Midbrain (tissue), 1 donor: ENCODE results near the gene NFATC2.
A peak's percentile ranks its signal among the peaks of the same experiment; 100 is the strongest.
"Not testable (repeated sequence)": the region's sequence is repeated elsewhere in the genome, so short reads cannot be mapped to it uniquely, and the experiment has no call there.

Source experiments
- DNase-seq: peaks from one replicate; lab custom pipeline; 2025; lab: John Stamatoyannopoulos, UW

NFATC2 gene

DNA sequence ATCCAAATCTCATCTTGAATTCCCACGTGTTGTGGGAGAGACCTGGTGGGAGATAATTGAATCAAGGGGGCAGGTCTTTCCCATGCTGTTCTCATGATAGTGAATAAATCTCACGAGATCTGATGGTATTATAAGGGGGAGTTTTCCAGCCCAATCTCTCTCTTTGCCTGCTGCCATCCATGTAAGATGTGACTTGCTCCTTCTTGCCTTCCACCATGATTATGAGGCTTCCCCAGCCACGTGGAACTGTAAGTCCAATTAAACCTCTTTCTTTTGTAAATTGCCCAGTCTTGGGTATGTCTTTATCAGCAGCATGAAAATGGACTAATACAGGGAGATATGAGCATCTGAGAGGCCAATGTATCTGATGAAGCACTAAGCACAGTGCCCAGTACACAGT, 26.0 kb upstream of the NFATC2 start:
- DNase-seq: not testable (repeated sequence)

DNA sequence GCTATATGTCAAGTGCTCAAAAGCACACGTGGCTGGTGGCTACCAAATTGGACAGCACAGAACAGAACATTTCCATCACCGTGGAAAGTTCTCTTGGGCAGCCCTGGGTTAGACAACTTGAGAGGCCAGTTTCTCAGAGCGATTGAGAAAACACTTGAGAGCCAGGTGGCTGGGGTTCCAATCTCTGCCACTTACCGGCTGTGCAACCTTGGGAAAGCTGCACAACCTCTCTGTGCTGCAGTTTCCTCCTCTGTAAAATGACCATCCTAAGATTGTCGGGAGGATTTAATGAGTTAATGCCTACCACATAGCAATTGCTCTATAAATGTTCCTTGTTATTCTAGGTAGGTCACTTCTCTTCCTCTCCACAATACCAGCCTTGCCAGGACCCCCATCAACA, 25.1 kb upstream of the NFATC2 start:
- no peak for DNase-seq

DNA sequence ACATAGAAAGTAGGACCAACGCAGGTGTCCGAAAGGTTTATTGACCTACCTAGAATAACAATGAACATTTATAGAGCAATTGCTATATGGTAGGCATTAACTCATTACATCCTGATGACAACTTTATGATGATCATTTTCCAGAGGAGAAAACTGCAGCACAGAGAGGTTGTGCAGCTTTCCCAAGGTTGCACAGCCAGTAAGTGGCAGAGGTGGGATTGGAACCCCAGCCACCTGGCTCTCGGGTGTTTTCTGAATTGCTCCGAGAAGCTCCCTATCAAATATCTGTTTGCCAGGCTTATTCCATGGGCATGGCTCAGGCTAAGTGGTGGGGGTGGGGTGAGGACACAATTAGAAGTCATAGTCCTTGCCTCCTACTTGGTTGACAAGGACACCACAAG, 24.1 kb upstream of the NFATC2 start:
- no peak for DNase-seq

DNA sequence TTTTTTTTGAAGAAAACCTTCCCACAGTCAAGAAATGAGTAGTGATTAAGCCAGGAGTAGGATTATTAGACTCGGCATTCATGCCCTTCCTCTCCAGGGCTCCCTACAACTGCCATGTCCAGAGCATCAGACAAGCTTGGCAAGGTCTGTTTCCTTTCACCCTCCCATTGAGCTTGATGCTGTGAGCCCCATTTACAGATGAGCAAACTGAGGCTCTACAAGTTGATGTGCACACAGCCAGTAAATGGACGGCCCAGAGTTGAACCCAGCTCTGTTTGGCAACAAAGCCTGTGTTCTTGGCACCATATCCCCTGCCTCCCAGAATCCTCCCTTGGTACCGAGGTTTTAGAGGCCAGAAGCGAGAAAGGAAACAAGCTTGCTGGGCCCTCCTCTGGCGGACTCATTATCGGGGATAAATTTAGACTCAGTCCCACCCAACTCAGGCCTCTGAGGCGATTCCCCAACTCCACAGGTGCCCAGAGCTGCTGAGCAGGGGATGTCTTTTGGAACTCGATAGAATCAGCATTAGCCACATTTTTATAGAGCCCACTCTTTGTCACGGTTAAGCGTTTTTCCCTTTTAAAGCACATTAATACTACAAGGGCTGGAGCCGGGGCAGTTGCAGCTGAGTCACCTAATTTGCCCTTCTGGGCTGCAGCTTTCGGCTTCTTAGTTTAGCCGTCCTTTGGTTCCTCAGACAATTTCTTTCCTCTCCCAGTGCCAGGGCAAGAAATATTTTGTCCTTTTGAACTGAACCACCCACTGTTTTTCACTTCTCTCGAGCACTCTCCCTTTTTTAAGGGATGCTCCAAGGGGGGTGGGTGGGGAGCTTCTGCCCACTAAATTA, 23.0 kb upstream of the NFATC2 start:
- DNase-seq: no peak

DNA sequence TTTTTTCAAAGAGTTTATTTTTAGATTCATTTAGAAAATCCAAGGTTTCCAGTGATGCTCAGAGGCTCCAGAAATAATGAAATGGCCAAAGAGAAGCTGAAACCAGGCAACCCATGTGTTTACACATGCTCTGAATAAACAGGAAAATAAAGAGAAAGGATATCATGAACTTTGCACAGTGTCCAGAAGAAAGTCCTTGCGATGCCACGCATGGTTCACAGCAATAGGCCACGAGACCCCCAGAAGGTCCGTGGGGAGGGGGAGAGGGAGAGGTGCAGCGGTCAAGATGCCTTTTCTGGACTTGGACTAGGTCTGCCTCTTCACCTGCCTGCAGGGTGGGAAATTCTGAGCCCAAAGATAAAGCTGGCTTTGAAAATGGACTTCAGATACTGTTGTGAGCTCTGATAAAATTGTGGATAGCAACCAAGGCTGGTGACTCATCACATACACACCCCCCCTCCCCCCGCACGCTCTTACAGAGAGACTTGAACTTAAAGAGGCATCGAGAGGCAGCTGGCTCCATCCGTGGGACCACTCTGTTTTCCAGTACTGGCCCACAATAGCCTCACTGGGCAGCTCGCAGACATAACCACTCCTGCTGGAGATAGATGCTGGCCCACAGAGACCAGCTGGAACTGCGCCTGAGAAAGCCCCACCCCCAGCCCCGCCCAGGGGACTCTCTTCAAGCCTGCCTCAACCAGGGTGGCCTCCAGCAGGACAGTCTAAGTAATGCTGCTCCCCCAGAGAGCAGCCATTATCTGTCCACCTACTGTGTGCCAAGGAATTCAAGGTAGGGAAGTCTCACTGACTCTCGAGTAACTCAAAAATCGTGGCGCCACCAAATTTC, 21.2 kb upstream of the NFATC2 start:
- no peak for DNase-seq

DNA sequence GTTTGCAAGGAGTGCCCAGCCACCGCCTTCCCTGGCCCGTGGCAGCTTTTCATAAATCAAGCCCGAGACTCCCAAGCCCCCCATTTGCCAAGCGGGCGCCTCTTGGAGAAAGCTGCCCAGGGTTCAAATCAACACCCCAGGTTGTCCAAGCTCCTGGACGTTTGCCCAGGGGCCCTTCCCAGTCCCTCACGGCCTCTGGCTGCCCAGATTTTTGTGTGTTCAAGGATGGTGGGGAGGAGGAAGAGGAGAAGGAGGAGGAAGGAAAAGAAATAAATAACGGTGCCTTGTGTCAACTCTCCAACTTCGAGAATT, 20.6 kb upstream of the NFATC2 start:
- no peak for DNase-seq

DNA sequence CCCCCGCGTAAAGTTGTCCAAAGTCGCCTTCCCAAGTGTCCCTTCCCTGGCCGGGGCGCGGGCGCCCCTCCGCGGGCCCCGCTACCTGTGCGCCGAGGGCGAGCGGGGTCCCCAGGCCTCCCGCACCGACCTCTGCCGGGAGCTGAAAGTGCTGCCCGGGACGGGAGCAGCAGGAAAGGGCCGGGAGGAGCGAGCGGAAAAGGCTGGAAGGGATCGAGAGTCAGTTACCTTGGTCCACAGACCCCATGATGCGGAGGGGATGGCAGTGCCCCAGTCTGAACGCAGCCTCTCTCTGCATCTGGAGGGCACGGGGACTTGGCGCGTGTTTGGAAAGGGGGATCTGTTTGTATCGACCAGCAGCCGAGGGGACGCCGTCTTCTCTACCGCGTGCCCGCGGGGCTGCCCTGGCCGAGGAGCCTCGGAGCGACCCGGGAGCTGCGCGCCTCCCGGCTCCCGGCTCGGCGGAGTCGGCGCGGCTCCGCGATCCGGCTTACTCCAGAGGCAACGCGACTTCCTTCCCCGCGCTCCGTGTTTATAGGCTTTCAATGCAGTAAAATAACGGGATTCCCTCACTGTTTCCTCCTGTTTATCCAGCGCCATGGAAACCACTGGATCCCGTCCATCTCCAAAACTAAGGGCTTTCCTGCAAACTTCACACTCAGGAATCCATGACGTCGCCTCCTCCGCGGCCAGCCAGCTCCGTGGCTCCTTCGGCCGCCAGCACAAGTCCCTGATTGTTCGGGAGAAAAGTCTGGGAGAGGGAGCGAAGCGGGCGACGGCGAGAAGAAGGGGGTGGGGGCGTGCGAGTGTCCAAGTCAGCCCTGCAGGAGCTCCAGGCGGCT, 20.0 kb upstream of the NFATC2 start:
- peak; percentile 76 for DNase-seq

DNA sequence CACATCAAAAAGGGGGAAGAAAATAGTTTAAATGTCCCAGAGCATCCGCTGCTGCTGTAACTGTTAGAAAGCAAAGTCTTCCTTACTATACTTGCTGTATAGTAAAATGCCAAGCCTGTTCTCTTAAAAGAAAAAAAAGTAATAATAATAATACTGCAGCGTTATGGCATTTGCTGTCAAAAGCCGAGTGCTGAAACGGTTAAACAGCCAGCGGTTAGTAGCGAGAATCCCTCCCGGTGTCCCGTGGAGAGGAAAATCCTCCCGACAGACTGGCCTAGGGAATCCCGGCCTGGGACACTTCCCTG, 19.5 kb upstream of the NFATC2 start:
- DNase-seq: no peak

DNA sequence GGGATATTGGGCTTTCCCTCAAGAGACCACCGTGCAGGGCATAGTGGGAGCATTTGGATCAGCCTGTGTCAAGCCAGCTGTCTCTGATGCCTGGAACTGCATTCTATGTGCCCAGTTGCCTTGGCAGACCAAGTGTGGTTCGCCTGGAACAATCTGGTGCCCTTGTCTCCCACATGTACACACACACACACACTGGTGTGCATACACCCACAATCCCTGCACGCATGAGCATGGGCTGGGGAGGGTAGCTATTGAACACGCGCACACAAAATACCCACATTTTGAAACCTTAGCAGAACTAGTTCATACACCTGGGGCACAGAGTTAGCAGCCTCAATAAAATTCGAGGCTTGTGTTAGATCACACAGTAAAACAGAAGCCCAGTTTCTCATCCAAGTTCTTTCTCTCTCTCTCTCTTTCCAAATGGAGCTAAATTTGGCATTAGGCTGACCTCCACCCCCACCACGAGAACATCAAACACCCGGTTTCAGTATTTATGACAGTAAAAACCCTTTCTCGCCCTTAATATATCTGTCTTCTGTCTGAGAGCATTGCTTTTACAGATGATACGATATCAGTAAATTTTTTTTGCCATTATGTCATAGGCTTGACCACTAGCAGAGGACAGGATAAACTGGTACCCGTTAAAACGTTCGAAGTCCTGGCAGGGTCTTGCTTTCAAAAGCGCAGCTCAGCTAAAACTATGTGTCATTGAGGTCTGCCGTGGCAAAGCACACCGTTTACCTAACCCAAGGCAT, 18.2 kb upstream of the NFATC2 start:
- DNase-seq: no peak

DNA sequence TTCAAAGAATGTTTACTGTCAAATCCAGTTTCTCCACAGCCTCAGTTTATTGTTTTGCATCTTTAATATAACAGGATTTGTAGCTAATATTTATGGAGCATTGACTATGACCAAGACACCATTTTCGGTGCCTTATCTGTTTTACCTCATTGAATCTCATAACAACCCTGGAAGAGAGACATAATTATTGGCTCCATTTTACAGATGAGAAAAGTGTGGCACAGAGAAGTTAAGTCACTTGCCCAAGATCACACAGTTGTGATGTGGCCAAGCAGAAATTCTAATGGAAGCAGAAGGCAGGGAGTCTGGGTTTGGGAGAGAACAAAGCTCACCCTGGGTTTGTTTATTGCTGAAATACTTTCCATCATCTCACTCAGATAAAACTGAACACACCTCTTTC, 17.5 kb upstream of the NFATC2 start:
- no peak for DNase-seq

DNA sequence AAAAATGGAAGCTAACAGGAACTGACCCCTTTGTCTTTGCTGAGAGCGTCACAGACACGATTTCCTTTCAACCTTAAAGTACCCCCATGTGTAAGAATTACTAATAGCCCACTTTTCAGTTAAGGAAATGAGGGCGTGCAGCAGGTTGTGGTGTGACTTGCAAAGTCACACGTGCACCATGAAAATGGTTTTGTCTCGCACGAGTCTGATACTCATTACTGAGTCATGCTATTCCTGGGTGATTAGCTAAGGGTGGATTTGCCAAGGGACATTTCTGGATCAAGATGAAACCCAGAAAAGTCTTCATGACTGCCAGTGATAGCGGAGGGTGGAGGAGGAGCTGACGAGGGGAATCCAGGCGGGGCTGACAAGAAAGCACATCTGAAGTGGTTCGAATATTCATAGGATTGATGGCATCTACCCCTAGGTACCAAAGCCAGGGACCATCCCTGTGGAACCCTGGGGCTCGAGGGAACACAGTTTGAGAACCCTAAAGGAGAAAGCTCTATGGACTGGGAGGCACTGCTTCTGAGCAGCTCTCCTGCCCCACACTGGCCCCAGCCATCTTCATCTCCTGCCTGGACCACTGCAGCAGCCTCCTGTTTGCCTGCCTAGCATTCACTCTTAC, 12.1 kb upstream of the NFATC2 start:
- no peak for DNase-seq

DNA sequence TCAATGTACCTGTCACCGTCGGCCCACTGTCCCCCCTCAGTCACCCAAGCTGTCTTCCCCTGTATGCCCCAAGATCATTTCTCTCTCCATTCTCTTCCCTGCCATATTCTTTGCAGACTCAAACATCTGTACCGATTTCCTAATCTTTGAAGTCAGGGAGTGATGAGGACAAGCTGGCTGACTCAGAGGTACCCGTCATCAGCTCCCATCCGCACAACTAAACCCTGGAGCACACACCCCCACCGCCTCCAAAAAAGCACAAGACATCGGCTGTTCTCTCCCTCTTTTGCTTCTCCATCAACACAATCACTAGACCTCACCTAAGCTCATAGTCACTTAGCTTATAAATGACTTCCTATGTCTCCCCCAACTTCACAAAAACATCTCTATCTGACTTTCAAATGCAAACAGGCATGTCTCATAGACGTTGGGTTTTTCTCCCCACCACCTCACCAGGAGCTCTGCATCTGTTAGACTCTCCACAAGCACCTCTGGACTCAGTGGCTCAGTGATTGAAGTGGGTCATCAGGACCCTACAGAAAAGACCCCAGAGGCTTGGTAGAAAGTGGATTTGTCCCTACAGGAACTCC, 11.5 kb upstream of the NFATC2 start:
- DNase-seq: no peak

DNA sequence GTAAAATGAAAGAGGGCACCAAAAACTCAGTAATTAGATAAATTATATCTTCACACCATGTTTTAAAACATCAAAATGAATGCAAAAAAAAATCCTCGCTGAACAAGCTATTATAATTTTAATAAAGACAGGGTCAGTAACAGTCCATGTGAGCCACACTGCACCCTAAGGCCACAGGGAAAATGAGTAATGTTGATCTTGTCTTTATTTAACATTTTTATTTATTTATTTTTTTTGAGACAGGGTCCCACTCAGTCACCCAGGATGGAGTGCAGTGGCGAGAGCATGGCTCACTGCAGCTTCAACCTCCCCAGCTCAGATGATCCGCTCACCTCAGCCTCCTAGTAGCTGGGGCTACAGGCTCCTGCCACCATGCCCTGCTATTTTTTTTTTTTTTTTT, 8.7 kb upstream of the NFATC2 start:
- DNase-seq: no peak

DNA sequence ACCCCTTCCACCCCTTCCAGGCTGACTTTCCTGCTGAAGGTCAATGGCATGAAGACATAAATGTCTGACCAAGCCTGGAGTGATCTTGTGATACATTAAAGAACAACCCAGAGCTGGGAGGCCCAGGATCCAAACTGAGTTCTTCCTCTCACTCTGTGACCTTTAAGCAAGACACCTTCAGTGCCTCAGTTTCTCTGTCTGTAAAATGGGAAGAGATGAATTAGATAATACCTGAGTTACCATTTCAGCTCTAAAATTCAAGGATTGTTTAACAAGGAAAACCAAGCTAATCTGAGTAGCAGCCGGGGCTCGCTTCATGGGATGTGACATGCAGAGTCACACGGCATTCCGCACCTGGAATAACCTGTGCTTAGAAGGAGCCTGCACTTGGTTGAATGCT, 7.0 kb upstream of the NFATC2 start:
- DNase-seq: no peak

DNA sequence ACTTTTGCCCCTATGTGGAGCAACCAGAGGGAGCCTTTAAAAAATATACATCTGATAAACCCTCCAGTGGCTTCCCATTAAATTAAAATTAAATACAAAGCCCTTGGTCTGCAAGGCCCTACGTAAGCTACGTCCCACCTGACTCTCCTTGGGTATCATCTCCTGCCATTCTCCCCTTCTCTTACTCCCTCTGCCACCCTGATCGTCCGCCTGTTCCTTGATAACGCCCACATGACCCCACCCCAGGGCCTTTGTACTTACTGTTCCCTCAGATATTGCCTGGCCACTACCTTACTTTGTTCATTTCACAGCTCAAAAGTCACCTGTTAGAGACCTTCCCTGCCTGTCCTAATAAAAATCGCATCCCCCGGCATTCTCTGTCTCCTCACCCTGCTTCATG, 5.4 kb upstream of the NFATC2 start:
- no peak for DNase-seq

DNA sequence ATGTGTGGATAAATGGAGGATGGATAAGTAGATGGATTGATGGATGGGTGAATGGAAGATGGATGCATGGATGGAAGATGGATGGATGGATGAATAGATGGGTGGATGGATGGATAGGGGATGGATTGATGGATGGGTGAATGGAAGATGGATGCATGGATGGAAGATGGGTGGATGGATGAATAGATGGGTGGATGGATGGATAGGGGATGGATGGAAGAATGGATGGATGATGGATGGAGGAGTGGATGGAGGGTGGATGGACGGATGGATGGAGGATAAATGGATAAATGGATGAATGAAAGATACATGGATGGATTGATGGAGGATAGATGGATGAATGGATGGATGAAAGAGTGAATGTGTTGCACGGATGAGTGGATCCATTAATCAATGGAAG, 3.0 kb upstream of the NFATC2 start:
- DNase-seq: no peak

DNA sequence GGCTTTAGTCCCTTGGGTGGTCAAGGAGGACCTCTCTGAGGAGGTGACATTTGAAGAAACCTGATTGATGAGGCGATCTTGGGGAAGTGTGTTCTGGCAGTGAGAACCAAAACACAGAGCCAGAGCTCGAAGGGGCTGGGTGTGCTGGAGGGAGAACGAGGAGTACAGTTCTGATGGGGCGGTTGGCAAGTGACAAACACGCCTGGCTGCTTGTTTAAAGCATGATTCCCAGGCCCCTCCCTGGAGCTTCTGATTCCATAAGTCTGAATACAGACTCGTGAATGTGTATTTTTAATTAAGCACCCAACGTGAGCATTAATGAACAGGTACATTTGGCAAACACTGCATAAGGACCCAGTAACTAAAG, 886 bp upstream of the NFATC2 start:
- DNase-seq: no peak

DNA sequence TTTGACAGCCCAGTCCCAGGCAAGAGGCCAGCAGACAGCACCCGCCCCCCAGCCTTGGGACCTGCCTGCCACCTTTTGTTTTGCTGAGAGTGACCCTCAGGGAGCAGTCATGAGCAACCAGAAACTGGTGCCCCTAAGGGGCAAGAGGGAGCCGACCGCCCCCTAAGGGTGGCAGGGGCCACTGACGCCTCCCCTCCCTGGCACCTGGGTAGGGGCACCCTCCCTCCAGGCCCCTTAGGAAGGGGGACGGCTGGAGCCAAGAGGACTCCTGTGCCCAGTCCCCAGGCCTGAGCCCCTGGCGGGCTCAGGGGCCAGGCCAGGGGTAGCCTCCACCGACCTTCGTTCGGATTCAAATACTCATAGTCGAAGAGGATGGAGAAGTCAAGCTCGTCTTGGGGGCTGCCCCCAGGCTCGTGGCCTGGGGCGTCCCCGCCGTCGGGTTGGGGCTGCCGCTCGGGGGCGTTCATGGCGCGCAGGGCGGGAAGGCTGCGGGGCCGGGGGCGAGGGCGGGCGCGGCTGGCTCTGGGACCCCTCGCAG, 417 bp downstream of the NFATC2 start:
- DNase-seq: no peak

DNA sequence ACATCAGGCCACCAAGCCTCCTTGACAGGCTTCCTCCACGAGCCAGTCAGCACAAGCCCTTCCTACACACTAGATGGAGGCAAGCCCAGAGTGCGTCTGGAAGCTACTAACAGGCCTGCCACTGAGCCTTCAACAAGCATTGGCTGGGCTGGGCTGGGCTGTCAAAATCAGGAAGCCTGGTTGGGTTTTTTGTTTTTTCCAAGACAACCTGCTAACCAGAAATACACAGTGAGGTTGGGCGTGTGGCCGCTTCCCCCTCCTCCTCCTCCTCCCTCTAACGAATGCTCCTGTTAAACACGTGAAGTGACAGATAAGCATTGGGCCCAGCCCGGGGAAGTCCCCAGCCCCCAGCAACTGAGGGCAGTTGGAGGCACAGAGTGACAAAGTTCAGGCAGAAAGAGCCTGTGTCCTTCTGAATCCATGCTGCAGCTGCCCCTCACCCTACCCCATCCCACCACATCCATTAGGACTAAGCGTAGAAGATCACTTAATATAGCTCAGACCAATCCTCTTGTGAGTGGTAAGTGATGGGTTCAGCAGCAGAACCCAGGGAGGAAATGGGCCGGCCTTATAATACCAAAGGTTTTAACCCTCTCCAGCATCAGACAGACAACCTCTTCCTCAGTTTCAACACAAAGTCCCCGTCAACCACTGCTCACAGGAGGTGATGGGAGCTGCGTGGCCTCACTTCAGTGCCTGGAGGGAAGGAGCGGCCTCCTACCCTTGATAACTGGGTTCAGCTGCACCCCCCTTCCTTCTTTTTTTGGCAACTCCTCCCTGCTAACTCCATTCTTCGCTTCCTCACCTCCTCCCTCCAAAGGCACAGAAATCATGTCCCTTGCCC, 1.1 kb downstream of the NFATC2 start:
- DNase-seq: peak; percentile 57

DNA sequence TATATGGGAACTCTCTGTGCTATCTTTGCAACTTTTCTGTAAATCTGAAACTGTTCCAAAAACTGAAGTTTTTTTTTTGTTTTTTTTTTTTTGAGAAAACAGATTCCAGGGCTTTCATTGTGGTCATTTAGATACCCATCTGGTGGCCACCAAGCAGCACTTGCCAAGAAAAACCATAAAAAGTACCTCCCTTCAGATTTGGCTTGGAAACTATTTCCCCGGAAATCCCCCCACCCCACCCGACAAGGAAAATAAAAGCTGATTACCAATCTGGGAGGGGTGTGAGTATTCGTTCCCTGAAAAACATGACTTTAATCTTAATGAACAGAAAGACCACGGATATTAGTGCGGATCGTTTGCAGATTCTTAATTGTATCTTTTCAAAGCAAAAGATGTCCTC, 1.9 kb downstream of the NFATC2 start:
- no peak for DNase-seq
